Brain microvascular endothelial cell (primary cell): ENCODE data around the gene DKC1.
"Not testable (repeated sequence)": the region's sequence is repeated elsewhere in the genome, so short reads cannot be mapped to it uniquely, and the experiment has no call there.

Source experiments
- DNase-seq: peaks from one replicate; pipeline ENCODE4 v3.0.0-alpha.2; 2020
- H3K27ac ChIP-seq: fragments of 250-450 bp; sonication (Bioruptor Pico); 2 replicates; pipeline ENCODE4 v1.5.1; 2020; ENCODE audit warnings: mild to moderate bottlenecking, moderate library complexity
- H3K27me3 ChIP-seq: fragments of 250-450 bp; sonication (Bioruptor Pico); replicated peaks from 2 replicates; pipeline ENCODE4 v1.5.1; 2020; ENCODE audit warnings: mild to moderate bottlenecking
- H3K36me3 ChIP-seq: fragments of 250-450 bp; sonication (Bioruptor Pico); replicated peaks from 2 replicates; pipeline ENCODE4 v1.5.1; 2020; ENCODE audit warnings: mild to moderate bottlenecking
- H3K4me3 ChIP-seq: 2 replicates; pipeline ENCODE4 v1.5.1; 2011; ENCODE audit warnings: low read depth, mild to moderate bottlenecking, control low read depth, low read length, moderate library complexity
- in situ Hi-C: cut with HindIII; loops from 2 replicates; pipeline ENCODE4 v1.10.0; 2017; ENCODE audit warnings: low sequenced_read_pairs, low pct_ligation_motif_present
- TF ChIP-seq, protein P1 (sequence below): IDR thresholded peaks from 2 replicates; pipeline ENCODE4 v1.5.1; 2011; ENCODE audit warnings: low read depth, mild to moderate bottlenecking, moderate library complexity, low read length, control low read depth, inconsistent platforms; ENCODE audit errors: missing control alignments

The DKC1 gene

DNA sequence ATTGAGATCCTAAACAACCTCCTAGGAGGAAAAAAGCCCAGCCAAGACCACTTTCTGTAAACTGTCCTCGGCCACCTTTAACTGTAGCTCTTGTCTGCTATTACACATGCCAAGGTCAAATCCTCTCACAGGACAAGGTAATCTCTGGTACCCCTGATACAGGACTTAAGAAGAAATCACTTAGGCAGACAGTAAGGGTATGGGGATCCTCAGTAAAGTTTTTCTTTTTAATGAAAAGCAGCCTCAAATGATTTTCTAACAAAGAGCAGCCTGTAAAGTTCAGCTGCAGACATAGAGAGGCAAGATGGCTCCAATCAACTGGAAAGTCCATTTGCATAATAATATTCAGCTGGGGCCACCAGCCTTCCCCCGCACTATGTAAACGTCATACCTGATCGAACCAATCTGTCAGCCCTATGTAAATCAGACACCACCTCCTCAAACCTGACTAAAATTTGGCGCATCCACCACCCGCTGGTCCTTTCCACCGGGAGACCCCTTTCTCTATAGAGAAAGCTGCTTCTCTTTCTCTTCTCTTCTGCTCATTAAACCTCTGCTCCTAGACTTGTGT lies 57.2 kb downstream of the DKC1 start:
- in situ Hi-C loops: no loop called here
- Histone ChIP-seq H3K4me3 (no peak overlapping the region), H3K27ac (no peak overlapping the region), H3K27me3 (no peaks in the 10 kb centered on the region), H3K36me3 (no peaks in the 10 kb centered on the region)
- TF ChIP-seq, protein P1, sequence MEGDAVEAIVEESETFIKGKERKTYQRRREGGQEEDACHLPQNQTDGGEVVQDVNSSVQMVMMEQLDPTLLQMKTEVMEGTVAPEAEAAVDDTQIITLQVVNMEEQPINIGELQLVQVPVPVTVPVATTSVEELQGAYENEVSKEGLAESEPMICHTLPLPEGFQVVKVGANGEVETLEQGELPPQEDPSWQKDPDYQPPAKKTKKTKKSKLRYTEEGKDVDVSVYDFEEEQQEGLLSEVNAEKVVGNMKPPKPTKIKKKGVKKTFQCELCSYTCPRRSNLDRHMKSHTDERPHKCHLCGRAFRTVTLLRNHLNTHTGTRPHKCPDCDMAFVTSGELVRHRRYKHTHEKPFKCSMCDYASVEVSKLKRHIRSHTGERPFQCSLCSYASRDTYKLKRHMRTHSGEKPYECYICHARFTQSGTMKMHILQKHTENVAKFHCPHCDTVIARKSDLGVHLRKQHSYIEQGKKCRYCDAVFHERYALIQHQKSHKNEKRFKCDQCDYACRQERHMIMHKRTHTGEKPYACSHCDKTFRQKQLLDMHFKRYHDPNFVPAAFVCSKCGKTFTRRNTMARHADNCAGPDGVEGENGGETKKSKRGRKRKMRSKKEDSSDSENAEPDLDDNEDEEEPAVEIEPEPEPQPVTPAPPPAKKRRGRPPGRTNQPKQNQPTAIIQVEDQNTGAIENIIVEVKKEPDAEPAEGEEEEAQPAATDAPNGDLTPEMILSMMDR: no peak
- DNase-seq: no peak

GRCh38 chrX:154821523-154821922 lies 58.9 kb downstream of the DKC1 start:
- H3K27ac ChIP-seq: no peak overlapping the region
- TF ChIP-seq, protein P1: no peak
- no peak for DNase-seq
- H3K4me3 ChIP-seq: no peak overlapping the region
- H3K36me3 ChIP-seq: no peaks in the 10 kb centered on the region
- no peaks in the 10 kb centered on the region for H3K27me3 ChIP-seq
- in situ Hi-C loops: no loop called here

- in situ Hi-C loops: no loop called here
- H3K4me3 ChIP-seq: no peak overlapping the region
- DNase-seq: no peak
- H3K27me3 ChIP-seq: no peaks in the 10 kb centered on the region
- H3K27ac ChIP-seq: no peak overlapping the region
- TF ChIP-seq, protein P1: no peak
- H3K36me3 ChIP-seq: no peaks in the 10 kb centered on the region
These were observed 59.4 kb downstream of the DKC1 start for GRCh38 chrX:154822029-154822428.

DNA sequence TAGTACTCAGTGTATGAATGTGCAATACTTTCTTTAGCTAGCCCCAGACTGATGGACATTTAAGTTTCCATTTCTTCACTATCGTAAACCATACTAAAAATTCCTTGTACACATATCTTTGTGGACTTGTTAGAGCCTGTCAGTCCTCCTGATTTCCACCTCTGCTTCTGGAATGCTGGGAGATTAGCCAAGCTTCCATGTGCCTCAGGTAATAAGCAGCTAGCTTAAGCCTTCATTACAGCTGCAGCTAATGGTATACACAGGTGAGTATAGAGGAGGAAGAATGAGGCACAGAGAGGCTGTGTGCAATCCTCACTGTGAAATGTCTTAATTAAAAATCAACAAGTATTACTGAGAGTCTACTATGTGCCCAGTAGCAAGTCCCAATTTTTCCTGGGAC lies 62.0 kb downstream of the DKC1 start:
- Histone ChIP-seq H3K36me3 (no peaks in the 10 kb centered on the region), H3K4me3 (no peak overlapping the region), H3K27me3 (no peaks in the 10 kb centered on the region), H3K27ac (no peak overlapping the region)
- in situ Hi-C loops: no loop called here
- DNase-seq: no peak
- TF ChIP-seq, protein P1: no peak

- H3K4me3 ChIP-seq, in situ Hi-C loops, H3K27ac ChIP-seq, DNase-seq, H3K36me3 ChIP-seq, H3K27me3 ChIP-seq: not testable (repeated sequence)
These were observed 62.9 kb downstream of the DKC1 start for GRCh38 chrX:154825586-154825985.
